Measurements from ENCODE around the gene ICOS.

Gene ICOS

DNA sequence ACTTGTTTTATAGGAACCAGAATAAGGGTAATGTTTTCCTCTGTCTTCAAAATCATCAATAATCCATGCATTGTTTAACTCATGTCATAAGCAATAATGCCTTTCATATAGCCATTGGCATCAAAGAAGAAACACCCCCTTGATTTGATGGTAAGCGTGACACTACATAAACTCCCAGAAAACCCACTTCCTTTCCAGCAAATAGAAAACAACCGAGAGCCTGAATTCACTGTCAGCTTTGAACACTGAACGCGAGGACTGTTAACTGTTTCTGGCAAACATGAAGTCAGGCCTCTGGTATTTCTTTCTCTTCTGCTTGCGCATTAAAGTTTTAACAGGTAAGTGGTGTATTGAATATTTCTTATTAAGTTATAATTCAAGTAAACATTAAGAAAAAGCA, at the start of gene ICOS:
Gene ICOS (plus strand): TSS at position 229 of the 400 bp plus-strand sequence. CDS start 52 bp downstream, at position 281.
- peak; percentile 45 for DNase-seq

DNA sequence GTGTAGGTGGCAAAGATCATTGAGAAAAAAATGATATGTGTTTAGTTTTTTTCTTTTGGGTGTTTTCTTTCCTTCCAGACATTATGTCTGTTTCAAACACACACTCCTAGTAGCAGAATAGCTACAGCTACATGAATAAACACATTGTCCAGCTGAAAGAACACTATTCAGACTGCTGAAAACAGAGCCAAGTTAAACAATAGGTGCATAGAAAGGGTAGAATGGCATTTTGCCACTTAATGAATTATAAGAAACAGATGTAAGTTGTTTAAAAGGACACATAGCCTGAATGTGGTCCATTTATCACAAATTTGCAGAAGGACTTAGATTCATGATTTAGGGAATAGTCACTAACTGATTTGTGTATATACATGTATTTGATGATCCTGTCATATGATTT, 48.9 kb upstream of the ICOS start:
- no peak for DNase-seq

- DNase-seq: no peak
These were observed 47.0 kb upstream of the ICOS start for GRCh38 chr2:203889542-203889941.

GRCh38 chr2:203889944-203890343, 46.6 kb upstream of the ICOS start:
- DNase-seq: no peak

GRCh38 chr2:203890733-203891132, 45.8 kb upstream of the ICOS start:
- no peak for DNase-seq

- peak; percentile 63 for DNase-seq
These were observed 45.1 kb upstream of the ICOS start for GRCh38 chr2:203891474-203891873.

DNA sequence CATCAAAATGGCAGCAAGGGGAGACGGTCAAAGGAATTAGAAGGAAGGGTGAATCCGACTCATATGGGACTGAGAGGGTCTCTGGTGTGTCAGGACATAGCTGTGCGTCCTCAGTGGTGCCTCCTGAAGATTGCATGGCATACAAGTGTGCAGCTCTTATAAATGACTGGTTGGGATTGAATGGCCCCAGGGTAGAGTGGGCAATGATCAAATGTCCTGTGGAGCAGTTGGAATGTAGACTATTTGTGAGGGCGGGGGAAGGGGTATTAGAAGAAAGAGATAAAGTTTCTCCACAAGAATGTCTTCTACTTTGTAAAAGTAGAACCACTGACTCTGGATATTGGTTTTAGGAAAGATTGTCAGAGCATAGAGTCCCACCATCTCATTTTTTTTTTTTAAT, 44.4 kb upstream of the ICOS start:
- DNase-seq: no peak

GRCh38 chr2:203893401-203893800, 43.2 kb upstream of the ICOS start:
- DNase-seq: no peak

DNA sequence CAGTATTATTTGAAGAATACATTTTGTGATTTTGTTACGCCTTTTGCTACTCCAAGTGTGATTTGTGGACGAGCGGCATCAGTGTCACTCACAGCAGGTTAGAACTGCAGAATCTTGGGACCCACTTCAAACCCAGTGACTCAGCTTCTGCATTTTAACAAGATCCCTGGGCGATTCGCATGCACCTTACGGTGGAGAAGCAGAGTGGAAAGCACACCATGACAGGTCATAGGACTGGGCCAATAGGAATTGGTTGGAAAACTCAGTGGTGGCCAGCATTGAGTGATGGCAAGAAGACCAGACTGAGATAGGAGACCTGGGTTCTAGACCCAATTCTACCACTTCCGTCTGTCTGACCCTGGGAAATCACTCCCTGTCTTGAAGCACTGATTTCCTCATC, 42.7 kb upstream of the ICOS start:
- DNase-seq: no peak

GRCh38 chr2:203894262-203894661, 42.3 kb upstream of the ICOS start:
- no peak for DNase-seq

DNA sequence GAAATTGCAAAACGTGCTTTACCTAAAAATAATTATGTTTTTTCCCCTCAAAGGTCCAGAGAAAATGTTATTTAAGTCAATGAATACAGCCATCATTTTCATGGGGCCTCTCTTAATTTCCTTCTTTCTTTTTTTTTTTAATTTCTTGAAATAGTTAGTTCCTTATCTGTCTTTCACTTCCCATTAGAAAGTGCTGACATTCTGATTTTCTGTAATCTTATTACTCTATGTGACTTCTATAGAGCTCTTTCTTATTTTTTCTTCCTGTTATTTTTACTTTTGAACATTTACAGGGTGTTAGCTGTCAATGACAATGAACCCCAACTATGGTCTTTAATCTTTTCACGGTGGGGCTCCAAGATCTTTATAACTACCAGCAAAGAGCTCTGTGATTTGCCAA, 39.0 kb upstream of the ICOS start:
- no peak for DNase-seq

- no peak for DNase-seq
These were observed 37.9 kb upstream of the ICOS start for GRCh38 chr2:203898657-203899056.

- no peak for DNase-seq
These were observed 36.3 kb upstream of the ICOS start for GRCh38 chr2:203900253-203900652.

GRCh38 chr2:203904022-203904421, 32.5 kb upstream of the ICOS start:
- no peak for DNase-seq

- no peak for DNase-seq
These were observed 30.9 kb upstream of the ICOS start for GRCh38 chr2:203905656-203906055.

DNA sequence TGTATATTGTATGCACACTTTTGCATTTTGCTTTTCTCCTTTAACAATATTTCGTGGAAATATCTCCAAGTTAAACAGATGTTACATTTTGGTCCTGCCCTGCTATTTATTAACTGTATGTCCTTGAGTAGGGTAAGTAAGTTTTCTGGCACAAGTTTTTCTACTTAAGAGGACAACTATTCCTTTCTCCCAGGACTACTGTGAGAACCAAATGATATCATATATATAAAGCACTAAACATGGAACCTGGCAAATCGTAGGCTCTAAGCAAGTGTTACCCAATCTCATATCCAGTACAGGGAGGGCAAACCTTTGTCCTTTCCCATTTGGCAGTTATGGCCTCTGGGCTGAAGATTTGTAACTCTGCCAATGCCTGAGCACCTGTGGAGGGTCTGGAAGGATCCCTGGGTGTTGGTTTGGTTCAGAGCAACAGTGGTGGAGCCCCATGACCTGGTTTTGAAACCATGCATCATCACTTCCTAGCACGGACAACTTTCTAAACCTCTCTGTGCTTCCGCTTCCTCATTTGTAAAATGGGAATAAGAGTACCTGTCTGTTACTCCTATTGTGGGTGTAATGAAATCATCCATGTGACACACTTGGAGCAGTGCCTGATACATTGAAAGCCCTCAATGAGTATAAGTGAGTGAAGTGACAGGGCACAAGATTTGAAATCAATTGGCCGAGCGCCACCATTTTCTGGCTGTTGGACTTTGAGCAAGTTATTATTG, 28.3 kb upstream of the ICOS start:
- DNase-seq: peak; percentile 38

- DNase-seq: no peak
These were observed 27.8 kb upstream of the ICOS start for GRCh38 chr2:203908797-203909185.

DNA sequence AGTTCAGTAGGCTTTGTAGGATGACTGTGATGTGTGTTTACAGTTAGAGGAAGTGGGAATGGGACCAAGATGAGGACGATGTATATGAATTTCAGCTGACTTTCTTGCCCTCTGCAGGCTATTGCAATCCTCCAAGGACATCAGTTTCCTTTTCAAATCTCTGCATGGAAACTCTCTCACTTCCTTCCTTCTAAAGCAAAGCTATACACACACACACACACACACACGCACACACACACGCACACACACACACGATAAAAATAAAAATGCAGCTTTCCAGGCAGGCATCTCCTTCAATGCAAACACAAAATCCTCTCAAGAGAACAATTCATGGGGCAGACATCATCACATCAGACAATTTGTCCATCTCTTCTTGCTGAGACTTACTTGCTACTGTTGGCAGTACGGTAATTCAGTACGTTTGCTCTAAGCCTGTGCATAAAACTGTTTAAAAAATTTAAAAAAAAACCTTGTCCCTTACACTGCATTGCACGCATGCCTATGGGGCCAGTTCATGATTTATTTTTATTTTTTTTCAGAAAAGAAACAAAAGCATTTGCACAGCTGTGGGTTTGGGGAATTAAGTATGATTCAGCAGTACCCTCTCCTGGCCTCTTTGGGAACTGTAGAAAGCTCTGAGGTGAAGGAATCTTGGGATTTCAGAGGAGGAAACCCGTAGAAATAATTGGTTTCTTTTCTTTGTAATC, 27.1 kb upstream of the ICOS start:
- DNase-seq: no peak

- no peak for DNase-seq
These were observed 26.6 kb upstream of the ICOS start for GRCh38 chr2:203909974-203910373.

- DNase-seq: no peak
These were observed 22.6 kb upstream of the ICOS start for GRCh38 chr2:203913947-203914346.

GRCh38 chr2:203914546-203915182, 21.9 kb upstream of the ICOS start:
- DNase-seq: no peak

- no peak for DNase-seq
These were observed 21.3 kb upstream of the ICOS start for GRCh38 chr2:203915256-203915655.

GRCh38 chr2:203916756-203917155, 19.8 kb upstream of the ICOS start:
- no peak for DNase-seq

- DNase-seq: no peak
These were observed 18.3 kb upstream of the ICOS start for GRCh38 chr2:203918264-203918663.

Measured in CD4-positive, alpha-beta T cell treated with Interleukin-15 for 1 hour (primary cell).